ENCODE results near the gene ANKDD1B.

Gene ANKDD1B

DNA sequence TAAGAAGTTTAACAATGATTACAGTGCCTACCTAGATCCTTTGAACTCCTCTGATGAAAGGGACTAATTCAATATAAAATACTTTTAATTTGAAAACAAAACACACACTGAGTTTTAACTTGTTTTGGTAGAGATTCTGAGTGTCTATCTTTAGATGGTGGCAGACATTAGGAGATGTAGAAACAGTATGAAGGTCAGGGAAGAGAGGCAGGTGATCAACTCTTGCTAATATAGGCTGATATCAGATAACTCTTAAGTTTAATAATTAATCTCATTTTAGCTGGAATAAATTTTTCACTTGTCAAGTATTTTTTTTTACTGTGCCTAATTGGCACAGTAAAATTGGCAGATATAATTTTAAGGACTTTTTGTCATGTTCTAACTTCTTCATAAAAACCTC, 75.2 kb downstream of the ANKDD1B start:
- TF ChIP-seq, protein P1, sequence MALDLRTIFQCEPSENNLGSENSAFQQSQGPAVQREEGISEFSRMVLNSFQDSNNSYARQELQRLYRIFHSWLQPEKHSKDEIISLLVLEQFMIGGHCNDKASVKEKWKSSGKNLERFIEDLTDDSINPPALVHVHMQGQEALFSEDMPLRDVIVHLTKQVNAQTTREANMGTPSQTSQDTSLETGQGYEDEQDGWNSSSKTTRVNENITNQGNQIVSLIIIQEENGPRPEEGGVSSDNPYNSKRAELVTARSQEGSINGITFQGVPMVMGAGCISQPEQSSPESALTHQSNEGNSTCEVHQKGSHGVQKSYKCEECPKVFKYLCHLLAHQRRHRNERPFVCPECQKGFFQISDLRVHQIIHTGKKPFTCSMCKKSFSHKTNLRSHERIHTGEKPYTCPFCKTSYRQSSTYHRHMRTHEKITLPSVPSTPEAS (tag by site-specific recombination; IDR thresholded peaks at IDR 0.05): no peak
- TF ChIP-seq ZNF830 (tag by site-specific recombination; IDR thresholded peaks at IDR 0.05; ENCODE audit: low read depth) (no peak), ZFP41 (tag by site-specific recombination; IDR thresholded peaks at IDR 0.05; ENCODE audit: borderline replicate concordance) (no peak), ZNF571 (tag by site-specific recombination; IDR thresholded peaks at IDR 0.05) (no peak), ZNF404 (tag by site-specific recombination; IDR thresholded peaks at IDR 0.05) (no peak), ZNF112 (tag by site-specific recombination; IDR thresholded peaks at IDR 0.05) (no peak), ZBTB20 (tag by site-specific recombination; IDR thresholded peaks at IDR 0.05) (no peak), ZNF521 (tag by site-specific recombination; IDR thresholded peaks at IDR 0.05) (no peak), ZNF350 (tag by site-specific recombination; IDR thresholded peaks at IDR 0.05) (no peak), ZBTB17 (tag by site-specific recombination; IDR thresholded peaks at IDR 0.05) (no peak), WT1 (tag by site-specific recombination; IDR thresholded peaks at IDR 0.05) (no peak), ZXDB (tag by site-specific recombination; IDR thresholded peaks at IDR 0.05) (no peak), ZFP69B (tag by site-specific recombination; IDR thresholded peaks at IDR 0.05) (no peak)
- no peak overlapping the region for H3K27ac ChIP-seq (ENCODE audit: extremely low read depth, low read depth, low read length)
- H3K4me1 ChIP-seq (ENCODE audit: control insufficient read depth, insufficient read depth, low read length): no peaks in the 10 kb centered on the region
- H3K36me3 ChIP-seq (ENCODE audit: control insufficient read depth in 2 of 2, insufficient read depth in 1 of 2, low read length in 2 of 2): peaks cover 46 to 63% of the 10 kb centered on the region in 2 experiments
- CTCF ChIA-PET: no interaction called here
- no peak overlapping the region for H3K4me3 ChIP-seq (ENCODE audit: low read depth, low read length)
- no peaks in the 10 kb centered on the region for H3K9me3 ChIP-seq (ENCODE audit: control insufficient read depth, insufficient read depth, low read depth, low read length)
- POLR2A ChIA-PET: no interaction called here

DNA sequence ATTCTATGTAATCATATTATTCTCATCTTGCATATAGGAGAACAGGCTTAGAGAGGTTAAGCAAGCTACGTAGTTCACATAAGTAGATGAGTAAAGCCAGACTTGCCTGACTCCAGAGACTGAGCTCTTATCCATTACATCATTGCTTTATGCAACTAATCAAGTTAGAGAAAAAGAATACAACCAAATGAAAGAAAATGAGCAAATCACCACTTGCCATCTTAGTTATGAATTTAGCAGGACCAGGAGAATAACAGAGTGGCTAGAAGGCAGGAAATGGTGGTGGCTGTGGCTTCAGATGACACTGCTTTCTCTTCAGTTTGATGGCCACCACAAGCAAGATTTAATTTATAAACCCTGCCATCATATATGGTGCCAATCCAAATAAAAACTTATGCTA, 79.4 kb downstream of the ANKDD1B start:
- Histone ChIP-seq H3K9me3 (ENCODE audit: control insufficient read depth, insufficient read depth, low read depth, low read length) (no peaks in the 10 kb centered on the region), H3K4me3 (ENCODE audit: low read depth, low read length) (no peak overlapping the region), H3K36me3 (ENCODE audit: control insufficient read depth in 2 of 2, insufficient read depth in 1 of 2, low read length in 2 of 2) (peaks cover 51 to 54% of the 10 kb centered on the region in 2 experiments), H3K4me1 (ENCODE audit: control insufficient read depth, insufficient read depth, low read length) (no peaks in the 10 kb centered on the region), H3K27ac (ENCODE audit: extremely low read depth, low read depth, low read length) (no peak overlapping the region)
- TF ChIP-seq KLF9 (tag by site-specific recombination; IDR thresholded peaks at IDR 0.05; ENCODE audit: low read depth): no peak
- TF ChIP-seq KLF16 (tag by site-specific recombination; IDR thresholded peaks at IDR 0.05): no peak
- TF ChIP-seq, protein P2, sequence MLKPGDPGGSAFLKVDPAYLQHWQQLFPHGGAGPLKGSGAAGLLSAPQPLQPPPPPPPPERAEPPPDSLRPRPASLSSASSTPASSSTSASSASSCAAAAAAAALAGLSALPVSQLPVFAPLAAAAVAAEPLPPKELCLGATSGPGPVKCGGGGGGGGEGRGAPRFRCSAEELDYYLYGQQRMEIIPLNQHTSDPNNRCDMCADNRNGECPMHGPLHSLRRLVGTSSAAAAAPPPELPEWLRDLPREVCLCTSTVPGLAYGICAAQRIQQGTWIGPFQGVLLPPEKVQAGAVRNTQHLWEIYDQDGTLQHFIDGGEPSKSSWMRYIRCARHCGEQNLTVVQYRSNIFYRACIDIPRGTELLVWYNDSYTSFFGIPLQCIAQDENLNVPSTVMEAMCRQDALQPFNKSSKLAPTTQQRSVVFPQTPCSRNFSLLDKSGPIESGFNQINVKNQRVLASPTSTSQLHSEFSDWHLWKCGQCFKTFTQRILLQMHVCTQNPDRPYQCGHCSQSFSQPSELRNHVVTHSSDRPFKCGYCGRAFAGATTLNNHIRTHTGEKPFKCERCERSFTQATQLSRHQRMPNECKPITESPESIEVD (tag by site-specific recombination; IDR thresholded peaks at IDR 0.05): no peak
- TF ChIP-seq ZNF426 (tag by site-specific recombination; IDR thresholded peaks at IDR 0.05): no peak
- no peak for TF ChIP-seq ZNF311 (tag by site-specific recombination; IDR thresholded peaks at IDR 0.05; ENCODE audit: borderline replicate concordance)
- no peak for TF ChIP-seq ZNF274 (IDR thresholded peaks at IDR 0.05; ENCODE audit: low read length)
- TF ChIP-seq ZNF274 (tag by site-specific recombination; IDR thresholded peaks at IDR 0.05; ENCODE audit: borderline replicate concordance): no peak
- no peak for TF ChIP-seq ZNF571 (tag by site-specific recombination; IDR thresholded peaks at IDR 0.05)
- no peak for TF ChIP-seq GLIS2 (tag by site-specific recombination; IDR thresholded peaks at IDR 0.05)
- CTCF ChIA-PET: interaction anchor here (2.4 kb wide), 1 partner anchor 10 kb away, joined by 17 read pairs; no protein-coding TSS in a partner anchor
- POLR2A ChIA-PET: no interaction called here

DNA sequence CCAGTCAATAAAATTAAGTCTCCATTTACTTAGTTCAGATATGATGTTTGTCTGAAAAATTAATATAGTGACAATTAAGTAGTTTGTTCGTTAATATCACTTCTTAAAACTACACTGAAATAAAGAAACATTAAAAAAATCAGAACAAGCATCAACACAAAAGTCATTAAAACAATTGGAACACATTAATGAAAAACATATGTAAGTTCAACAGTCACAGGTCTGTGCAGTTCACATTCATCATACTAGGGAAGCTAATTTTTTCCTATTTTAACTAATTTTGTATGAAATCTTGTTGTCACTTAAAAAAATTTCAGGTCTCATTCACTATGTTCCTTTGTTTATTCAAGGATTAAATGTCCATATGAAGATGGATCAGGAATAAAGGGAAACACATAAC, 83.5 kb downstream of the ANKDD1B start:
- POLR2A ChIA-PET: interaction anchor here (0.6 kb wide), 1 partner anchor 356 kb away, joined by 4 read pairs; no protein-coding TSS in a partner anchor

More for the DNA sequence above, 83.5 kb downstream of the ANKDD1B start:
- no peak for TF ChIP-seq ZNF133 (tag by site-specific recombination; IDR thresholded peaks at IDR 0.05)
- TF ChIP-seq KLF8 (tag by site-specific recombination; IDR thresholded peaks at IDR 0.05): no peak
- no peak overlapping the region for H3K4me3 ChIP-seq (ENCODE audit: low read depth, low read length)
- H3K36me3 ChIP-seq (ENCODE audit: control insufficient read depth in 2 of 2, insufficient read depth in 1 of 2, low read length in 2 of 2): peaks cover 21 to 31% of the 10 kb centered on the region in 2 experiments
- H3K4me1 ChIP-seq (ENCODE audit: control insufficient read depth, insufficient read depth, low read length): no peaks in the 10 kb centered on the region
- no peaks in the 10 kb centered on the region for H3K9me3 ChIP-seq (ENCODE audit: control insufficient read depth, insufficient read depth, low read depth, low read length)
- no peak overlapping the region for H3K27ac ChIP-seq (ENCODE audit: extremely low read depth, low read depth, low read length)
- CTCF ChIA-PET: no interaction called here

All from HEK293 (cell line).